Measurements from ENCODE around the gene ADD3. TPM values are rescaled to one million over a fixed set of nuclear protein-coding genes. Genes with fewer than 3 reads are reported as not detected.
"Not testable (repeated sequence)": the region's sequence is repeated elsewhere in the genome, so short reads cannot be mapped to it uniquely, and the experiment has no call there.

The ADD3 gene
- total and polyA plus RNA-seq, 5 experiments from 2014 or later: 332 to 405 (median 358) TPM

DNA sequence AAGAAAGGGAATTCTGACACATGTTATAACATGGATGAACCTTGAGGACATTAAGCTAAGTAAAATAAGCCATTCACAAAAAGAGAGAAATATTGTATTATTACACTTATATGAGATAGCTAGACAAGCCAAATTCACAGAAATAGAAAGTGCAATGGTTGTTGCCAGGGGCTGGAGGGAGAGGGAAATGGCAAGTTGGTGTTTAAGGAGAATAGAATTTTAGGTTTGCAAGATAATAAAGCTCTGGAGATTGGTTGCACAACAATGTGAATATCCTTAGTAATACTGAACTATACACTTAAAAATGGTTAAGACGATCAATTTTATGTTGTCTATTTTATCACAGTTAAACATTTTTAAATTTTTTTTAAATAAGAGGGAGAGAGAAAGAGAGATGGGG, 25.0 kb upstream of the ADD3 start:
- no peak for DNase-seq
- peaks cover 6 to 16% (median 11%) of the 10 kb centered on the region in 4 donors for H3K4me1 Mint-ChIP-seq
- peaks cover 0 to 8% (median 3%) of the 10 kb centered on the region in 9 donors for H3K9me3 Mint-ChIP-seq
- peaks cover 0 to 6% (median 2%) of the 10 kb centered on the region in 3 donors for H3K36me3 Mint-ChIP-seq
- no peak overlapping the region for H3K27ac Mint-ChIP-seq
- no peak for ATAC-seq
- POLR2A ChIA-PET: interaction anchor here (0.7 to 0.8 kb wide), 2 partner anchors 26 to 681 kb away, joined by 3 read pairs; no protein-coding TSS in a partner anchor
- peaks cover 0 to 4% (median 0%) of the 10 kb centered on the region in 5 donors for H3K27me3 Mint-ChIP-seq
- H3K4me3 Mint-ChIP-seq: no peak overlapping the region

DNA sequence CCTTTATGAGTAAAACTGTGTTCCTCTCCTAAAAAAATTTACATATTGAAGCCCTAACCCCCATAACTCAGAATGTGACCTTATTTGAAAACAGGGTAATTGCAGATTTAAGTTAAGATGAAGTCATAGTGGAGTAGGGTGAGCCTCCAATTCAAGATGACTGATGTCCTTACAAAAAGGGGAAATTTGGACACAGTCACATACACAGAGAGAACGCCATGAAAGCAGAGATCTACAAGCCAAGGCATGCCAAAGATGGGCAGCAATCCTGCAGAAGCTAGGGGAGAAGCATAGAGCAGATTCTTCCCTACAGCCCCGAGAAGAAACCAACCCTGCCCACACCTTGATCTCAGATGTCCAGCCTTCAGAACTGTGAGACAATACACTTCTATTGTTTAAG, 23.8 kb upstream of the ADD3 start:
- peaks cover 0 to 6% (median 2%) of the 10 kb centered on the region in 3 donors for H3K36me3 Mint-ChIP-seq
- H3K27me3 Mint-ChIP-seq: peaks cover 0 to 4% (median 0%) of the 10 kb centered on the region in 5 donors
- H3K4me3 Mint-ChIP-seq: no peak overlapping the region
- POLR2A ChIA-PET: interaction anchor here (0.6 kb wide), 1 partner anchor 151 kb away, joined by 4 read pairs; no protein-coding TSS in a partner anchor
- DNase-seq (no peak), ATAC-seq (no peak)
- no peak overlapping the region for H3K27ac Mint-ChIP-seq
- peaks cover 3 to 6% (median 5%) of the 10 kb centered on the region in 4 donors for H3K4me1 Mint-ChIP-seq
- H3K9me3 Mint-ChIP-seq: peaks cover 0 to 11% (median 3%) of the 10 kb centered on the region in 9 donors

DNA sequence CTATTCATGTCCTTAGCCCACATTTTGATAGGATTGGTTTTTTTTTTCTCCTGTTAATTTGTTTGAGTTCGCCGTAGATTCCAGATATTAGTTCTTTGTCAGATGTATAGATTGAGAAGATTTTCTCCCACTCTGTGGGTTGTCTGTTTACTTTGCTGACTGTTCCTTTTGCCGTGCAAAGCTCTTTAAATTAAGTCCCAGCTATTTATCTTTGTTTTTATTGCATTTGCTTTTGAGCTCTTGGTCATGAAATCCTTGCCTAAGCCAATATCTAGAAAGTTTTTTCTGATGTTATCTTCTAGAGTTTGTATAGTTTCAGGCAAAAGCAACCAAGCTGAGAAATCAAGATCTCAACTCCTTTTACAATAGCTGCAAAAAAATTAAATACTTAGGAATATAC, 22.0 kb upstream of the ADD3 start:
- H3K4me1 Mint-ChIP-seq, H3K36me3 Mint-ChIP-seq, H3K27me3 Mint-ChIP-seq, ATAC-seq, H3K27ac Mint-ChIP-seq, POLR2A ChIA-PET, H3K4me3 Mint-ChIP-seq, DNase-seq: not testable (repeated sequence)
- peaks cover 0 to 11% (median 3%) of the 10 kb centered on the region in 9 donors for H3K9me3 Mint-ChIP-seq

DNA sequence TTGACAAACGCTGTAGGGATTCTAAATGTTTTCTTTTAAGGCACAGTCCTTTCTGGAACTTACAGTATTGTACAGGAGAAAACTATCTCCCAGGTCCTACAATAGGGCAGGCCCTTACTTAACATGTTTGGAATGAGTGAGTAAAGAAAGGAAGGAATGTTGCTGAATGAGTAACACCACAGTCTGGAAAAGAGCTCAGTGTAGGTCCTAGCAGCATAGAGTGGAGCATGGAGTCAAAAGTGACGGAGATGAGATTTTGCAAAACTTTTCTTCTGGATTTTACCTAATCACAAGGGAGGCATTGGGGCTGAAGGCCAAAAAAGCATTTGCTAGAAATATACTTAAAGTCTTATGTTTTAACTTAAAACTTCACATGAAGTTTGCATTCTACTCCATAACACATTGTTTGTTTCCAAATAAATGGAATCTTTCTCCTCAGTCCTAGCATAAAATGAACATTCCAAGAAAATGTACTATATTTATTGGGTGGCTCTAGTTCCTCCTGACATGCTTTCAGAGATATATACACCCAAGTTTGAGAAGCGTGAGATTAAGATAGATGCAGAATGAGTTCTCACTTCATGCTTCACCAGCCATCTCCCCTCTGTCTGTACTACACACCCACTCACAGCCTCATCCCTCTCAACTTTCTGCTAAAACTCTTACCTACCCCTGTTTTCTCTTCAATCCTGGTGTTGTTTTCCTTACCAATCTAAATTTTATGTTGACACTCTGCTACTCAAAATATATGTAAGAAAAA, 20.2 kb upstream of the ADD3 start:
- no peak overlapping the region for H3K4me3 Mint-ChIP-seq
- no peak for ATAC-seq
- peaks cover 0 to 4% (median 0%) of the 10 kb centered on the region in 5 donors for H3K27me3 Mint-ChIP-seq
- peaks cover 0 to 11% (median 3%) of the 10 kb centered on the region in 9 donors for H3K9me3 Mint-ChIP-seq
- H3K27ac Mint-ChIP-seq: no peak overlapping the region
- peaks cover 0 to 6% (median 2%) of the 10 kb centered on the region in 3 donors for H3K36me3 Mint-ChIP-seq
- no peak for DNase-seq
- peaks cover 0 to 2% (median under 1%) of the 10 kb centered on the region in 4 donors for H3K4me1 Mint-ChIP-seq
- POLR2A ChIA-PET: no interaction called here

- ATAC-seq (no peak), DNase-seq (no peak)
- Mint-ChIP-seq H3K4me3 (no peak overlapping the region), H3K27ac (no peak overlapping the region), H3K27me3 (peaks cover 0 to 4% (median 0%) of the 10 kb centered on the region in 5 donors), H3K9me3 (peaks cover 0 to 11% (median 3%) of the 10 kb centered on the region in 9 donors), H3K36me3 (peaks cover 0 to 6% (median 2%) of the 10 kb centered on the region in 3 donors), H3K4me1 (peaks cover 0 to 4% (median 3%) of the 10 kb centered on the region in 4 donors)
- POLR2A ChIA-PET: interaction anchor here (0.7 kb wide), 1 partner anchor 124 kb away, joined by 3 read pairs; no protein-coding TSS in a partner anchor
These were observed 19.6 kb upstream of the ADD3 start for GRCh38 chr10:109988212-109988596.

DNA sequence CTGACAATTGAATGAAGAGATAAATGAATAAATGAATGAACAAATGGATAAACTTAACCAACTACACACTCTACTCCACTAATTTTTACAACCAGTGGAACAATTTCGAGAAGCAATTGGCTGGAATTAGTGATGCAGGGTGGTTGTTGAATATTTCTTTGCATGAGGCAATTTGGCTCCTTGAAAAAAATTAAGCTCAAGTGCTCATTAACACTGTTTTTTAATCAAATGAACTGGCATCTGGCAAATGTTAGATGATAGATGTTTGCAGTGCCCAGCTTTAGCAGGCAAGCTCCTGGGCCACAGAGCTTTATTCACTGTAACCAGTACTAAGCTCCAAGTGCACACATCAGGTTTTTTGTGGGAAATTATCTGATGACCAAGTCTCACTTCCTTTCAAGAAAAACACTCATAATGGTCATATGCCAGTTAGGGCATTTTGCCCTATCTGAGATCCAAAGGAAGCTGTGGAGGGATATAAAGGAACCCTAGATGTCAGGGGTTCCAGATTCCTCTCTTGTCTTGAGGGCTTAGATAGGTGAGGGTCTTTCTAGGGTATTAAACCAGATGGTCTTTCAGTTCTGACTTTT, 16.4 kb upstream of the ADD3 start:
- H3K4me3 Mint-ChIP-seq: no peak overlapping the region
- H3K27me3 Mint-ChIP-seq: no peaks in the 10 kb centered on the region
- POLR2A ChIA-PET: interaction anchor here (0.6 to 1.2 kb wide), 2 partner anchors 15 to 24 kb away, joined by 3 read pairs; no protein-coding TSS in a partner anchor
- peaks cover 2 to 20% (median 4%) of the 10 kb centered on the region in 4 donors for H3K4me1 Mint-ChIP-seq
- no peak for DNase-seq
- H3K36me3 Mint-ChIP-seq: no peaks in the 10 kb centered on the region
- no peak for ATAC-seq
- peaks cover 0 to 5% (median 0%) of the 10 kb centered on the region in 9 donors for H3K9me3 Mint-ChIP-seq
- H3K27ac Mint-ChIP-seq: no peak overlapping the region

DNA sequence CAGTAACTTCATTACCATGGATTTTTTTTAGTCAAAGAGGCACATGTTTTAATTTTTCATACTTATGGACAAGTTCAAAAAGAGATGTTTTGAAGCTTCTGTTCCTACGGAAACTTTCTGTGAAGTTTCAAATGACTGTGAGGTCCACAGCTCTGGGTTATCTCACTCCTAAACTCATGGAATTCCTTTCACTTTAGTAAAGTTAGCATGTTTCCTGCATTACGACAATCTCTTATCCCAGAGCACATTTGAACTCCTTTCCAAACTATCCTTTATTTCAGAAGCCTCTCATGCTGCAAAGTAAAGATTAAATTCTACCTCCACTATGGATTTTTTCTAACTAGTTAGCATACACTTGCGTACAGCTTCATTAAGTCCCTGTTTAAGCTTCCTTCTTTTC, 15.3 kb upstream of the ADD3 start:
- no peak for DNase-seq
- Mint-ChIP-seq H3K27ac (no peak overlapping the region), H3K4me3 (no peak overlapping the region), H3K36me3 (no peaks in the 10 kb centered on the region), H3K4me1 (peaks cover 2 to 28% (median 7%) of the 10 kb centered on the region in 4 donors), H3K27me3 (no peaks in the 10 kb centered on the region), H3K9me3 (peaks cover 0 to 5% (median 0%) of the 10 kb centered on the region in 9 donors)
- no peak for ATAC-seq
- POLR2A ChIA-PET: no interaction called here

DNA sequence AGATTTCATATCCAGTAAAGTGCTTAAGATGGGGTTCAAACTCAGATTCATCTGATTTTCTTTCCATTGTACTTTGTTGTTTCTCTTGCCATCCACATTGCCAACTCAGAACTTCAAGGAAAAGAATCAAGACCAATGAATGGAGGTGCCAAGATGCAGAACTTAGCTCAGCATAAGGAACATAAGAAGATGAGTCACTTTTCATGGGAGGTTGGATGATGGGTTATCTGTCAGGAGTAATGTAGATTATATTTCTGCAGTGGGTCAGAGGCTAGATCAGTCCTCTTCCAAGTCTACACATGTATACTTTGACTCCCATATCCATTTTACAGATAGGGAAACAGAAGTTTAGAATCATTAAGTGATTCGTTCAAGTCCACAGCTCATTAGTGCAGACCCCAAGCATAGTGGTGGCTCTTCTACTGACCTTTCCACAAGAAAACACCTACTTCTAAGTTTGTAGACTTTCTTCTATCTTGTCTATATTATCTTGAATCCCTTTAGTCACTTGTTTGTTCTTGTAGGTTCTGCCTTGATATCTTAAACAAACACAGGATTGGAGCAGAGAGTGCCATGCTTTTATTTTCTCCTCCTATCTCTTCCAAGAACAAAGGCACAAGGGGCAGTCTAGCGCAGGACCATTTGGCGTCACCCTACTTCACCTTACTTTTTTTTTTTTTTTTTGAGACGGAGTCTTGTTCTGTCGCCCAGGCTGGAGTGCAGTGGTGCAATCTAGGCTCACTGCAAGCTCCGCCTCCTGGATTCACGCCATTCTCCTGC, 14.0 kb upstream of the ADD3 start:
- no peaks in the 10 kb centered on the region for H3K9me3 Mint-ChIP-seq
- POLR2A ChIA-PET: no interaction called here
- H3K4me1 Mint-ChIP-seq: peaks cover 2 to 33% (median 13%) of the 10 kb centered on the region in 4 donors
- H3K36me3 Mint-ChIP-seq: no peaks in the 10 kb centered on the region
- H3K27ac Mint-ChIP-seq: no peak overlapping the region
- H3K27me3 Mint-ChIP-seq: no peaks in the 10 kb centered on the region
- ATAC-seq: no peak
- DNase-seq: no peak
- H3K4me3 Mint-ChIP-seq: no peak overlapping the region

GRCh38 chr10:109994711-109995577, 12.8 kb upstream of the ADD3 start:
- no peaks in the 10 kb centered on the region for H3K9me3 Mint-ChIP-seq
- no peaks in the 10 kb centered on the region for H3K36me3 Mint-ChIP-seq
- no peak for DNase-seq
- H3K27me3 Mint-ChIP-seq: no peaks in the 10 kb centered on the region
- POLR2A ChIA-PET: no interaction called here
- no peak for ATAC-seq
- H3K4me3 Mint-ChIP-seq: no peak overlapping the region
- peaks cover 4 to 33% (median 13%) of the 10 kb centered on the region in 4 donors for H3K4me1 Mint-ChIP-seq
- H3K27ac Mint-ChIP-seq: peak overlapping the region in 1 of 10 donors; percentile 11

GRCh38 chr10:109995595-109995994, 12.2 kb upstream of the ADD3 start:
- Mint-ChIP-seq H3K36me3 (no peaks in the 10 kb centered on the region), H3K4me3 (no peak overlapping the region), H3K9me3 (no peaks in the 10 kb centered on the region), H3K27ac (no peak overlapping the region), H3K4me1 (peaks cover 4 to 33% (median 13%) of the 10 kb centered on the region in 4 donors), H3K27me3 (no peaks in the 10 kb centered on the region)
- POLR2A ChIA-PET: no interaction called here
- DNase-seq: no peak
- no peak for ATAC-seq

GRCh38 chr10:109996225-109996624, 11.6 kb upstream of the ADD3 start:
- no peaks in the 10 kb centered on the region for H3K36me3 Mint-ChIP-seq
- ATAC-seq (no peak), DNase-seq (no peak)
- H3K27me3 Mint-ChIP-seq: no peaks in the 10 kb centered on the region
- H3K4me1 Mint-ChIP-seq: peaks cover 4 to 33% (median 13%) of the 10 kb centered on the region in 4 donors
- no peak overlapping the region for H3K27ac Mint-ChIP-seq
- H3K9me3 Mint-ChIP-seq: no peaks in the 10 kb centered on the region
- peak overlapping the region in 1 of 10 donors; percentile 59 for H3K4me3 Mint-ChIP-seq
- POLR2A ChIA-PET: no interaction called here

- no peaks in the 10 kb centered on the region for H3K9me3 Mint-ChIP-seq
- H3K36me3 Mint-ChIP-seq: no peaks in the 10 kb centered on the region
- H3K4me1 Mint-ChIP-seq: peaks cover 4 to 33% (median 13%) of the 10 kb centered on the region in 4 donors
- POLR2A ChIA-PET: no interaction called here
- DNase-seq (no peak), ATAC-seq (no peak)
- no peak overlapping the region for H3K27ac Mint-ChIP-seq
- H3K27me3 Mint-ChIP-seq: no peaks in the 10 kb centered on the region
- no peak overlapping the region for H3K4me3 Mint-ChIP-seq
These were observed 11.0 kb upstream of the ADD3 start for GRCh38 chr10:109996766-109997171.
